ENCODE data around the gene MIDN. TPM values are rescaled to one million over a fixed set of nuclear protein-coding genes. Genes with fewer than 3 reads are reported as not detected.

The MIDN gene
- total RNA-seq, 6 donors from 2014 or later: 33.5 to 176 (median 75.9) TPM

DNA sequence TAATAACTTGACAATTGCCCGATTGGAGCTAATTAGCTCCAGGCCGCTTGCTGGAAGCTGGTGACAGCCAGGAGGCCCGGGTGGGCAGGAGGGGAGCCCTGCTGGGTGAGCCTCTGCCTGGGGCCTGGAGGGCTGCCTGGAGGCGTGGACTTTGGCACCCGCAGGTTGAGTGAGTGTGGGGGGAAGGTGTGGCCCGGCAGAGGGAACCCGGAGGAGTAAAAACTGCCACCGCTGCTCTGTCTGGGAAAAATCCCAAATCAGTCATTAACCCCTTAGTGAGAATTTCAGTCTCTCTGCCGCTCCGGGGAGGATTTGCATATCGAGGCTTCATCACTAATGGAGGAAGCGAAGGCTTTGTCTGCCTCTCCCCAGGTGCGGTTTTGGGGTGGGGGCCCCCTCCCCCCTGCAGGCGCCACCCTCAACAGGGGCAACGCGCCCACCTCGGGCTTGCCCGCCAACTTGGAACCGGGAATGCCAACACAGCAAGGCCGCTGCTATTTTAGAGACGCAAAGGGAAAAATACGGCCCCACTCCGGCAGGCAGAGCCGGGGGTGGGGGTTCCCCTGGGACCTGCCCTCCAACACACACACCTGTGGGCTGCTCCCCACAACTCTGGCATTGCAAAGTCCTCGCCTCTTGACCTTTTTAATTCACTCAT, 43.5 kb downstream of the MIDN start:
- Histone ChIP-seq H3K27me3 (peaks cover 0 to 42% (median 19%) of the 10 kb centered on the region in 4 donors), H3K36me3 (no peaks in the 10 kb centered on the region), H3K9me3 (no peaks in the 10 kb centered on the region), H3K27ac (no peak overlapping the region), H3K4me3 (no peak overlapping the region), H3K4me1 (peaks cover 12 to 24% (median 17%) of the 10 kb centered on the region in 4 donors)
- WGBS, 2 donors: 51 to 76% methylated on average over 18 to 25 of the region's 25 CpGs
- ATAC-seq (ENCODE audit: low FRiP score in 2 of 2) (no peak), DNase-seq (peak in 1 of 2 donors; percentile 70)
- TF ChIP-seq CTCF (IDR thresholded peaks at IDR 0.05): no peak
- no peak for TF ChIP-seq EP300 (IDR thresholded peaks at IDR 0.05)
- no peak for TF ChIP-seq POLR2AphosphoS5 (IDR thresholded peaks at IDR 0.05)
- no peak for TF ChIP-seq POLR2A (IDR thresholded peaks at IDR 0.05)

DNA sequence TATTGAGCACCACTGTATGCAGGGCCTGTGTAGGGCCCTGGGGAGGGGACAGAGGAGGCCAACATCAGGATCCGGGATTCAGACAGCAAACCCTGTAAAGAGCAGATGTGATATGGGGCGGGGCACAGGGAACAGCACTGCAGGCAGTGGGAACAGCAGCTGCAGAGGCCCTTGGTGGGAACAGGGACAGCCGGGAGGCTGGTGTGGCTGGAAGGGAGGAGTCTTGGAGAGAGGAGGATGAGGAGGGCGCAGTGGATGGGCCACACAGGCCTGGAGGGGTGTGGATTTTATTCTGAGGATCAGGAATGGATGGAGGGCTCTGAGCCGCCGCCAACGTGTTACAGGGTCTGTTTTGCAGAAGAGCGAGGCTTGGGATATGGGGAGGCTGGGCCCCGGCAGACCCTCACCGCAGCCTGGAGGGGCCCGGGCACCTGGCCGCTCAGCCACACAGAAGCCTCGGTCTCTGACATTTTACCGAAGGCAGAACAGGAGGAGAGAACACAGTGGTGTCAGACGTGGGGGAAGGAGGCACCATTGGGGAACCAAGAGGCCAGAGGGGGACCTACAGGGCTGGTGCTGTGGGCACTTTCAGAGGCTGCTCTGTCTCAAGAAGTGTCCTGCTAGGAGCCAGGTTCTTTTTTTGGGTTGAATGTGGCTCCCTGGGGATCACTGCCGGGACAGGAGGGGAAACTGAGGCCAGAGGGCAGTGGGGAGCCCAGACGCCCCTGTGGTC, 44.2 kb downstream of the MIDN start:
- no peak for TF ChIP-seq POLR2A (IDR thresholded peaks at IDR 0.05)
- no peak for TF ChIP-seq EP300 (IDR thresholded peaks at IDR 0.05)
- no peak for TF ChIP-seq CTCF (IDR thresholded peaks at IDR 0.05)
- no peak for TF ChIP-seq POLR2AphosphoS5 (IDR thresholded peaks at IDR 0.05)
- no peaks in the 10 kb centered on the region for H3K36me3 ChIP-seq
- peaks cover 0 to 35% (median 16%) of the 10 kb centered on the region in 4 donors for H3K27me3 ChIP-seq
- H3K4me1 ChIP-seq: peaks cover 8 to 17% (median 12%) of the 10 kb centered on the region in 4 donors
- no peaks in the 10 kb centered on the region for H3K9me3 ChIP-seq
- DNase-seq (no peak), ATAC-seq (ENCODE audit: low FRiP score in 2 of 2) (no peak)
- H3K4me3 ChIP-seq: no peak overlapping the region
- no peak overlapping the region for H3K27ac ChIP-seq
- WGBS, 2 donors: 78 to 85% methylated on average over 11 to 17 of the region's 17 CpGs

GRCh38 chr19:1293782-1294604, 45.6 kb downstream of the MIDN start:
- Histone ChIP-seq H3K27ac (no peak overlapping the region), H3K4me1 (peaks cover 6 to 11% (median 9%) of the 10 kb centered on the region in 4 donors), H3K4me3 (no peak overlapping the region), H3K27me3 (peaks cover 0 to 29% (median 11%) of the 10 kb centered on the region in 4 donors), H3K9me3 (no peaks in the 10 kb centered on the region), H3K36me3 (no peaks in the 10 kb centered on the region)
- WGBS, 2 donors: 79 to 85% methylated on average over 18 to 35 of the region's 35 CpGs
- DNase-seq (peak in 1 of 2 donors; percentile 71), ATAC-seq (ENCODE audit: low FRiP score in 2 of 2) (no peak)
- TF ChIP-seq CTCF (IDR thresholded peaks at IDR 0.05): no peak

DNA sequence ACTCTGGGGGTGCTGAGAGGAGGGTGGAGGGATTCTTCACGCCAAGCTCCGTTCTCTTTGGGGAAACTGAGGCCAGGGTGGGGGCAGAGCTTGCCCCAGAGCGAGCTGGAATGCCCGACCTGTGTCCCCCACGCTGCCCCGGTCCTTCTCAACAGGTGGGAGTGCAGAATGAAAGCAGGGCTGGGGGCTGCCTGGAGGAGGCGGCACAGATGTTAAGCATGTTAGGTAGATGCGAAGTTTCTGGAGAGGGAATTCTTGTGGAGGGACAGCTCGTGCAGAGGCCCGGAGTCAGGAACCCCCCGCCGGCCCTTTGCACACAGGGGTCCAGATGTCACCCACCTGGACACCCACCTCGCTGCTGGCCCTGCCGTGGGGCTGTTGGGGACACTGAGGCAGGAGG, 46.3 kb downstream of the MIDN start:
- WGBS, 2 donors: 80 to 81% methylated on average over 7 to 14 of the region's 14 CpGs
- H3K9me3 ChIP-seq: no peaks in the 10 kb centered on the region
- TF ChIP-seq POLR2A (IDR thresholded peaks at IDR 0.05) (no peak), EP300 (IDR thresholded peaks at IDR 0.05) (no peak), CTCF (IDR thresholded peaks at IDR 0.05) (no peak), POLR2AphosphoS5 (IDR thresholded peaks at IDR 0.05) (no peak)
- DNase-seq (peak in 1 of 2 donors; percentile 63), ATAC-seq (ENCODE audit: low FRiP score in 2 of 2) (no peak)
- H3K27ac ChIP-seq: no peak overlapping the region
- no peak overlapping the region for H3K4me3 ChIP-seq
- H3K4me1 ChIP-seq: peaks cover 6 to 11% (median 9%) of the 10 kb centered on the region in 4 donors
- H3K36me3 ChIP-seq: no peaks in the 10 kb centered on the region
- H3K27me3 ChIP-seq: peaks cover 0 to 26% (median 11%) of the 10 kb centered on the region in 4 donors

Data from upper lobe of left lung (tissue), 6 donors.